ENCODE results near the gene NNMT. TPM values are rescaled to one million over a fixed set of nuclear protein-coding genes. Genes with fewer than 3 reads are reported as not detected.

NNMT gene
- total RNA-seq, 3 donors from 2014 or later: 13.1 to 112 (median 65.9) TPM

DNA sequence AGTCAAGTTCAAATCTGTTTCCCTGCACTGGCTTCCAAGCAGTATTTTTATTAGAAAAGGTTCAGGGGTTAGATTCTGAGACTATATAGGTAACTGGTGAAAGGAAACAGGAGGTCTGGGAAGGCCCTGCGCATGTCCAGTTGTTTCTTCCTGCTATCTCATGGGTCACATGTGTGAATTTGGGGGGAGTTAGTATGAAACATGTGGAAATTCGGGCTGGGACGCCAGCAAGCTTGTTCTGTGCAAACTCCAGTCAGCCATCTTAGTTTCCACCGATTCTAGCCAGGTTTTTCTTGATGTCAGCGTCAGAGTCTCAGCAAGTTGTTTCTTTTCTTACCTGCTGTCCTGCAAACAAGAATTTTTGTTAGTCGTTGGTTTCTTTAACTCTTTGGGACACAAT is 46.8 kb downstream of the NNMT start:
- Histone ChIP-seq H3K36me3 (ENCODE audit: low read depth) (no peaks in the 10 kb centered on the region), H3K9me3 (no peaks in the 10 kb centered on the region), H3K4me3 (no peak overlapping the region), H3K4me1 (ENCODE audit: low read depth) (peaks cover 7% of the 10 kb centered on the region)
- ATAC-seq: no peak
- DNase-seq: no peak
- TF ChIP-seq, protein P1, sequence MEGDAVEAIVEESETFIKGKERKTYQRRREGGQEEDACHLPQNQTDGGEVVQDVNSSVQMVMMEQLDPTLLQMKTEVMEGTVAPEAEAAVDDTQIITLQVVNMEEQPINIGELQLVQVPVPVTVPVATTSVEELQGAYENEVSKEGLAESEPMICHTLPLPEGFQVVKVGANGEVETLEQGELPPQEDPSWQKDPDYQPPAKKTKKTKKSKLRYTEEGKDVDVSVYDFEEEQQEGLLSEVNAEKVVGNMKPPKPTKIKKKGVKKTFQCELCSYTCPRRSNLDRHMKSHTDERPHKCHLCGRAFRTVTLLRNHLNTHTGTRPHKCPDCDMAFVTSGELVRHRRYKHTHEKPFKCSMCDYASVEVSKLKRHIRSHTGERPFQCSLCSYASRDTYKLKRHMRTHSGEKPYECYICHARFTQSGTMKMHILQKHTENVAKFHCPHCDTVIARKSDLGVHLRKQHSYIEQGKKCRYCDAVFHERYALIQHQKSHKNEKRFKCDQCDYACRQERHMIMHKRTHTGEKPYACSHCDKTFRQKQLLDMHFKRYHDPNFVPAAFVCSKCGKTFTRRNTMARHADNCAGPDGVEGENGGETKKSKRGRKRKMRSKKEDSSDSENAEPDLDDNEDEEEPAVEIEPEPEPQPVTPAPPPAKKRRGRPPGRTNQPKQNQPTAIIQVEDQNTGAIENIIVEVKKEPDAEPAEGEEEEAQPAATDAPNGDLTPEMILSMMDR (IDR thresholded peaks at IDR 0.05): no peak
- intact Hi-C loops (cut with DNase I, micrococcal nuclease): loop anchor here in 1 of 2 donors (5.0 kb wide), 1 partner anchor 419 kb away; no protein-coding TSS in a partner anchor

DNA sequence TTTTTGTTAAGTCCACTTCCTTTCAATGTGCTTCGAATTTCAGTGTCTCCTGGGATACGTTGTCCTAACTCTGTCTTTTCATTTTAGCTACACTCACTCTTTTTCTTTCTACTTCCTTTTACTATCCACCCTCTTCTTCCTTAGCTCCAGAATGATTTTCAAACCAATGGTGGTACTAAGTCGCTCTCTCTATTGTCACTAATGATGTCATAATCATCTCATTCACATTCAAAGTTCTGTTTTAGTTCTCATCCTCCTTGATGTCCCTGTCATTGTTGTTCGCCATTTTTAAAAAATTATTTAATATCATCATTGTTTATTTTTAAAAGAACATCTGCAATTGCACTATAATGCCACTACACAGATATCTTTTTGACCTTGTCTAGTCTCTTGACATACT is 47.3 kb downstream of the NNMT start:
- no peaks in the 10 kb centered on the region for H3K36me3 ChIP-seq (ENCODE audit: low read depth)
- ATAC-seq: no peak
- H3K4me1 ChIP-seq (ENCODE audit: low read depth): peaks cover 7% of the 10 kb centered on the region
- DNase-seq: no peak
- no peak overlapping the region for H3K4me3 ChIP-seq
- TF ChIP-seq, protein P1 (IDR thresholded peaks at IDR 0.05): no peak
- no peaks in the 10 kb centered on the region for H3K9me3 ChIP-seq
- intact Hi-C loops (cut with DNase I, micrococcal nuclease): loop anchor here in 1 of 2 donors (5.0 kb wide), 1 partner anchor 419 kb away; no protein-coding TSS in a partner anchor

DNA sequence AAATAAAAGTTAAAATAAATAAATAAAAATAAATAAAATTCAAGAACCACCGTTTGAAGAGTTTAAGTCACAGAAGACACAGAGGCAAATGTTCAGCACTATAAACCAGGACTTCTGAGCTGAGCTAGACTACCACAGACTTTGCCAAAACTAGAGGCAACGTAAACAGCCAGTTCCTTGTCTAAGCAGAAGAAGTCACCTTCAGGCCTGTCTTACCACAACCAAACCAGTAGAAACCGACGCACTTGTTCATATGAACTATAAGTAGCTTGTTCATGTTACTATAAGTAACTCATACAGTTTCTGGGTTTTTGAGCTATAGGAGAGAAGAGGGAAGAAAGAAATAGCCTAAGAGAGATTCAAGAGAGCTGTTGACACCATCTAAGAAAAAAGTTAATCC is 48.3 kb downstream of the NNMT start:
- H3K36me3 ChIP-seq (ENCODE audit: low read depth): no peaks in the 10 kb centered on the region
- DNase-seq: no peak
- H3K9me3 ChIP-seq: no peaks in the 10 kb centered on the region
- intact Hi-C loops (cut with DNase I, micrococcal nuclease): loop anchor here in 1 of 2 donors (5.0 kb wide), 1 partner anchor 418 kb away; no protein-coding TSS in a partner anchor
- H3K4me1 ChIP-seq (ENCODE audit: low read depth): peaks cover 7% of the 10 kb centered on the region
- TF ChIP-seq, protein P1 (IDR thresholded peaks at IDR 0.05): no peak
- H3K4me3 ChIP-seq: no peak overlapping the region
- no peak for ATAC-seq

DNA sequence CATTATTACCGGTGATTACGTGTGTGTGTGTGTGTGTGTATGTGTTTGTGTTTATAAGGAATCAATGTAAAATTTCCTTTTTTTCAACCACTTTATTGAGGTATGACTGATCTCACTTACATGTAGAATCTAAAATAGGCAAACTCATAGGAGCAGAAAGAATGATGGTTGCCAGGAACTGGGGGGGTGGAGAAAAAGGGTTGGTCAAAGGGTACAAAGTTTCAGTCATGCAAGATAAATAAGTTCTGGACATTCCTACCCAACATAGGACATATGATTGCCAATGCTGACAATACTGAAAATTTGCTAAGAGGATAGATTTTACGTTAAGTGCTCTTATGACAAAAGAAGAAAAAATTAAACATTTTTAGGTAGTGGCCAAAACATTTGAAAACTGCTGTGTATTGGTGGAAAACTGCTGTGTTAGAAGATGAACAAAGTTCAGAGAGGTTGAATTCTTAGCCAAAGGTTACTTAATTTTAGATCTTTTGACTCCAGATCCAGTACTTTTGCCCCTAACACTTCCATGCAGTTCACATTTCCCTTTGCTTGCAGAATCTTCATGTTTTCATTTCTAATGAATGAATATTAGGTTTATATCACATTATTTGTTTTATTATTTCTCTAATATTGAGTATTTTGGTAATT is 49.5 kb downstream of the NNMT start:
- DNase-seq: no peak
- H3K4me3 ChIP-seq: no peak overlapping the region
- H3K36me3 ChIP-seq (ENCODE audit: low read depth): no peaks in the 10 kb centered on the region
- no peak for ATAC-seq
- peaks cover under 1% of the 10 kb centered on the region for H3K4me1 ChIP-seq (ENCODE audit: low read depth)
- TF ChIP-seq, protein P1 (IDR thresholded peaks at IDR 0.05): no peak
- intact Hi-C loops (cut with DNase I, micrococcal nuclease): no loop called here
- no peaks in the 10 kb centered on the region for H3K9me3 ChIP-seq

DNA sequence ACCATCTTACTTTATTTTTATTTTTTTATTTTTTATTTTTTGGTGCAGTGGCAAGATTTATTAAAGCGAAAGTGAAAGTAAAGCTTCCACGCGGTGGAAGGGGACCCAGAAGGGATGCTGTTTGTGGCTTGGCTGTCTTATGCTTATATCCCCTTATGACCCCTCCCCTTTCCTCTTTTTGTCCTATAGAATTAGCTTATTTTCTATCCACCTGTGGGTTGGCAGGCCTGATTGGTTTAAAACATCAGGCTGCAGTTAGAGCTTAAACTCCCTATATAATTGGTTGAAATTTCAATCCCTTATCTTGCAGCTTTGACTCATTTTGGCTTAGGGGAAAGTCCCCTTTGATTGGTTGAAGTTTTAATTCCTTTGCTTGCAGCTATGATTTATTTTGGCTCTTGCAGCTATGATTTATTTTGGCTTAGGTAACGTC is 50.5 kb downstream of the NNMT start:
- no peaks in the 10 kb centered on the region for H3K36me3 ChIP-seq (ENCODE audit: low read depth)
- DNase-seq: no peak
- H3K9me3 ChIP-seq: no peaks in the 10 kb centered on the region
- H3K4me1 ChIP-seq (ENCODE audit: low read depth): no peaks in the 10 kb centered on the region
- TF ChIP-seq, protein P1 (IDR thresholded peaks at IDR 0.05): no peak
- ATAC-seq: no peak
- intact Hi-C loops (cut with DNase I, micrococcal nuclease): no loop called here
- H3K4me3 ChIP-seq: no peak overlapping the region

Measured in mucosa of descending colon (tissue), 3 donors.